NB4 (cell line): Measurements from ENCODE around the gene HCLS1.
"Not testable (repeated sequence)": the region's sequence is repeated elsewhere in the genome, so short reads cannot be mapped to it uniquely, and the experiment has no call there.

ENCODE experiments used
- POLR2A ChIP-seq: IDR thresholded peaks from 2 replicates; pipeline ENCODE4 v1.6.1; 2011; ENCODE audit warnings: mild to moderate bottlenecking; ENCODE audit not compliant: insufficient read length; ENCODE audit errors: extremely low read depth
- TF ChIP-seq, protein P1 (sequence below): IDR thresholded peaks from one replicate; pipeline ENCODE4 v1.5.1; 2012; ENCODE audit warnings: low read depth, low read length

DNA sequence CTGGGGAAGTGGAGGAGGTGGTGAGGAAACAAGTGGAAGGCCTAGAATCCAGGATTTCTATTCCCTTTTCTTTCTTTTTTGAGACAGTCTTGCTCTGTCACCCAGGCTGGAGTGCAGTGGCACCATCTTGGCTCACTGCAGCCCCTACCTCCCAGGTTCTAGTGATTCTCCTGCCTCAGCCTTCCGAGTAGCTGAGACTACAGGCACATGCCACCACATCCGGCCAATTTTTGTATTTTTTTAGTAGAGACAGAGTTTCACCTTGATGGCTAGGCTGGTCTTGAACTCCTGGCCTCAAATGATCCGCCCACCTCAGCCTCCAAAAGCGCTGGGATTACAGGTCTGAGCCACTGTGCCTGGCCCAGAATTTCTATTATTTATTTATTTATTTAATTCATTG is 66.9 kb downstream of the HCLS1 start:
- TF ChIP-seq, protein P1, sequence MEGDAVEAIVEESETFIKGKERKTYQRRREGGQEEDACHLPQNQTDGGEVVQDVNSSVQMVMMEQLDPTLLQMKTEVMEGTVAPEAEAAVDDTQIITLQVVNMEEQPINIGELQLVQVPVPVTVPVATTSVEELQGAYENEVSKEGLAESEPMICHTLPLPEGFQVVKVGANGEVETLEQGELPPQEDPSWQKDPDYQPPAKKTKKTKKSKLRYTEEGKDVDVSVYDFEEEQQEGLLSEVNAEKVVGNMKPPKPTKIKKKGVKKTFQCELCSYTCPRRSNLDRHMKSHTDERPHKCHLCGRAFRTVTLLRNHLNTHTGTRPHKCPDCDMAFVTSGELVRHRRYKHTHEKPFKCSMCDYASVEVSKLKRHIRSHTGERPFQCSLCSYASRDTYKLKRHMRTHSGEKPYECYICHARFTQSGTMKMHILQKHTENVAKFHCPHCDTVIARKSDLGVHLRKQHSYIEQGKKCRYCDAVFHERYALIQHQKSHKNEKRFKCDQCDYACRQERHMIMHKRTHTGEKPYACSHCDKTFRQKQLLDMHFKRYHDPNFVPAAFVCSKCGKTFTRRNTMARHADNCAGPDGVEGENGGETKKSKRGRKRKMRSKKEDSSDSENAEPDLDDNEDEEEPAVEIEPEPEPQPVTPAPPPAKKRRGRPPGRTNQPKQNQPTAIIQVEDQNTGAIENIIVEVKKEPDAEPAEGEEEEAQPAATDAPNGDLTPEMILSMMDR: not testable (repeated sequence)
- not testable (repeated sequence) for TF ChIP-seq POLR2A
